K562 (cell line): ENCODE data around the gene TSPAN3. TPM values are rescaled to one million over a fixed set of nuclear protein-coding genes. Genes with fewer than 3 reads are reported as not detected.

Source experiments
- CBFA2T3 ChIP-seq: fragments of 450-650 bp; IDR thresholded peaks from 2 replicates; pipeline ENCODE4 v1.6.1; 2017
- E4F1 ChIP-seq: fragments of 250-450 bp; sonication (Bioruptor Pico); IDR thresholded peaks from 2 replicates; pipeline ENCODE4 v1.5.0; 2021; ENCODE audit warnings: mild to moderate bottlenecking, borderline replicate concordance
- GTF2E2 ChIP-seq: fragments of 200-800 bp; sonication (Bioruptor generic); IDR thresholded peaks from 2 replicates; pipeline ENCODE4 v1.6.1; 2016; ENCODE audit warnings: missing genetic modification characterization, missing compliant biosample characterization
- MAFG ChIP-seq: fragments of 450-650 bp; conservative IDR thresholded peaks from 2 replicates; pipeline ENCODE4 v1.6.1; 2016; ENCODE audit warnings: missing genetic modification characterization, missing compliant biosample characterization
- NBN ChIP-seq: fragments of 450-650 bp; IDR thresholded peaks from 2 replicates; pipeline ENCODE4 v1.6.1; 2016; ENCODE audit warnings: low read depth, mild to moderate bottlenecking
- NFRKB ChIP-seq: fragments of 450-650 bp; IDR thresholded peaks from 2 replicates; pipeline ENCODE4 v1.6.1; 2016; ENCODE audit warnings: low read depth
- POLR2H ChIP-seq: IDR thresholded peaks from 2 replicates; pipeline ENCODE4 v1.6.1; 2016; ENCODE audit warnings: missing genetic modification characterization, low read depth, mild to moderate bottlenecking, control low read depth, missing compliant biosample characterization, moderate library complexity
- PRPF4 ChIP-seq: fragments of 200-400 bp; formaldehyde crosslinking; IDR thresholded peaks from one replicate; pipeline ENCODE4 v1.6.1; 2017; ENCODE audit warnings: low read length, low read depth, mild to moderate bottlenecking; ENCODE audit not compliant: insufficient read depth, poor library complexity, severe bottlenecking
- STAT5B ChIP-seq: fragments of 250-450 bp; sonication (Bioruptor Pico); IDR thresholded peaks from 2 replicates; pipeline ENCODE4 v1.8.0; 2021; ENCODE audit warnings: mild to moderate bottlenecking, inconsistent platforms
- TAF7 ChIP-seq: fragments of 450-650 bp; IDR thresholded peaks from 2 replicates; pipeline ENCODE4 v1.6.1; 2016; ENCODE audit warnings: missing genetic modification characterization, missing compliant biosample characterization
- XRCC5 ChIP-seq: fragments of 200-400 bp; formaldehyde crosslinking; IDR thresholded peaks from 2 replicates; pipeline ENCODE4 v1.6.1; 2017; ENCODE audit warnings: low read depth, mild to moderate bottlenecking, low read length
- ZMIZ1 ChIP-seq, 2 experiments: fragments of 150-350 bp in 1 of 2; IDR thresholded peaks; 2 replicates each; pipeline ENCODE4 v1.6.1; 2012 to 2016; ENCODE audit warnings: low read depth in 2 of 2, low read length in 2 of 2, mild to moderate bottlenecking in 1 of 2, moderate library complexity in 1 of 2
- ZNF143 ChIP-seq: sonication (generic); formaldehyde crosslinking; IDR thresholded peaks from 2 replicates; pipeline ENCODE4 v1.9.0; 2022; ENCODE audit warnings: mild to moderate bottlenecking, missing genetic modification reagents
- ZNF280A ChIP-seq: fragments of 450-650 bp; IDR thresholded peaks from 2 replicates; pipeline ENCODE4 v1.6.1; 2018; ENCODE audit warnings: mild to moderate bottlenecking, low read depth; ENCODE audit not compliant: partially characterized antibody
- polyA plus RNA-seq, 8 experiments: library from polyadenylated mRNA; depleted of rRNA in 4 of 8; stranded (reverse) in 5 of 8; unstranded in 3 of 8; fragments of >200 nt; fragmentation: Nextera tagmentation in 2 of 8; fragmentation: Illumina TruSeq in 1 of 8; extraction: Ambion mirVana in 2 of 8; extraction: Trizol in 1 of 8; gene quantifications; 2 replicates each; pipeline versions ENCODE4 v1.2.1 to v1.2.3, GENCODE V29; 2011 to 2014; ENCODE audit warnings: inconsistent platforms in 1 of 8, missing spikeins in 1 of 8
- total RNA-seq, 7 experiments: library from RNA; depleted of rRNA in 6 of 7; stranded (reverse); fragments of >200 nt in 6 of 7; fragmentation: Illumina TruSeq in 2 of 7; extraction: Trizol in 2 of 7; gene quantifications; 2 replicates each; pipeline versions ENCODE4 v1.2.1 to v1.2.3, GENCODE V29; 2011 to 2021; ENCODE audit warnings: low replicate concordance in 1 of 7

The TSPAN3 gene
- total and polyA plus RNA-seq, 9 of the 15 experiments (the other 6 are each of a cell fraction or from before 2014, with no cell fraction given): 14.3 to 144 (median 71.1) TPM

- TF ChIP-seq E4F1: no peak
- no peak for TF ChIP-seq ZNF143
- no peak for TF ChIP-seq NFRKB
- no peak for TF ChIP-seq STAT5B (CRISPR knock-in tag)
- no peak for TF ChIP-seq GTF2E2
- no peak for TF ChIP-seq PRPF4
- no peak for TF ChIP-seq XRCC5
- TF ChIP-seq MAFG: no peak
- no peak for TF ChIP-seq ZMIZ1 (IDR thresholded peaks at IDR 0.05; ENCODE audit: low read depth in 2 of 2, low read length in 2 of 2)
- no peak for TF ChIP-seq CBFA2T3
- no peak for TF ChIP-seq POLR2H (tag)
- no peak for TF ChIP-seq ZNF280A
- no peak for TF ChIP-seq NBN
- no peak for TF ChIP-seq TAF7 (tag)
Measured at GRCh38 chr15:77070495-77071304, at the start of gene TSPAN3 (continued).
